K562 (cell line): Measurements from ENCODE around the gene LTA. TPM values are rescaled to one million over a fixed set of nuclear protein-coding genes. Genes with fewer than 3 reads are reported as not detected.

Experiments
- ATF2 ChIP-seq: sonication (generic); formaldehyde crosslinking; IDR thresholded peaks from 2 replicates; pipeline ENCODE4 v1.8.1; 2022; ENCODE audit warnings: missing genetic modification reagents
- CREB1 ChIP-seq, 2 experiments: sonication (generic) in 1 of 2; formaldehyde crosslinking in 1 of 2; IDR thresholded peaks; 2 replicates each; pipeline versions ENCODE4 v1.6.1 to v1.8.0; 2012 to 2022; ENCODE audit warnings: inconsistent platforms in 1 of 2, mild to moderate bottlenecking in 1 of 2, missing genetic modification reagents in 1 of 2, moderate library complexity in 1 of 2
- DPF2 ChIP-seq: fragments of 450-650 bp; IDR thresholded peaks from 2 replicates; pipeline ENCODE4 v1.6.1; 2016
- EGR1 ChIP-seq: fragments of 450-650 bp; conservative IDR thresholded peaks from 2 replicates; pipeline ENCODE4 v1.6.1; 2017; ENCODE audit warnings: mild to moderate bottlenecking
- ELF4 ChIP-seq: fragments of 450-650 bp; formaldehyde crosslinking; IDR thresholded peaks from 2 replicates; pipeline ENCODE4 v1.4.0; 2022; ENCODE audit warnings: missing genetic modification characterization
- EP400 ChIP-seq: fragments of 450-650 bp; IDR thresholded peaks from 2 replicates; pipeline ENCODE4 v1.6.1; 2017; ENCODE audit warnings: antibody characterized with exemption, mild to moderate bottlenecking, moderate library complexity
- FOXA3 ChIP-seq, 2 experiments: fragments of 450-650 bp in 1 of 2; sonication (generic) in 1 of 2; formaldehyde crosslinking; IDR thresholded peaks in 1 of 2; conservative IDR thresholded peaks in 1 of 2; 2 replicates each; pipeline versions ENCODE4 v1.4.0 to v1.8.0; 2020 to 2022; ENCODE audit warnings: mild to moderate bottlenecking in 2 of 2, missing genetic modification reagents in 1 of 2
- FOXJ3 ChIP-seq: sonication (generic); formaldehyde crosslinking; IDR thresholded peaks from 2 replicates; pipeline ENCODE4 v1.4.0; 2020; ENCODE audit warnings: mild to moderate bottlenecking, missing genetic modification reagents
- GABPB2 ChIP-seq: fragments of 250-450 bp; sonication (Bioruptor Pico); conservative IDR thresholded peaks from 2 replicates; pipeline ENCODE4 v1.5.1; 2021; ENCODE audit warnings: mild to moderate bottlenecking
- KDM1A ChIP-seq, 2 experiments: fragments of 450-650 bp; IDR thresholded peaks; 2 replicates each; pipeline ENCODE4 v1.6.1; 2016; ENCODE audit warnings: mild to moderate bottlenecking in 2 of 2
- KLF6 ChIP-seq: fragments of 250-450 bp; sonication (Bioruptor Pico); IDR thresholded peaks from 2 replicates; pipeline ENCODE4 v1.4.0; 2020; ENCODE audit warnings: mild to moderate bottlenecking, moderate library complexity, borderline replicate concordance
- MBD2 ChIP-seq: sonication (generic); IDR thresholded peaks from 2 replicates; pipeline ENCODE4 v1.6.1; 2016; ENCODE audit warnings: low read depth, borderline replicate concordance
- NFIC ChIP-seq: fragments of 450-650 bp; IDR thresholded peaks from 2 replicates; pipeline ENCODE4 v1.6.1; 2017; ENCODE audit warnings: mild to moderate bottlenecking, inconsistent platforms
- PHF20 ChIP-seq: fragments of 450-650 bp; IDR thresholded peaks from 2 replicates; pipeline ENCODE4 v1.6.1; 2018; ENCODE audit not compliant: partially characterized antibody
- RERE ChIP-seq: sonication (generic); formaldehyde crosslinking; IDR thresholded peaks from 2 replicates; pipeline ENCODE4 v1.8.0; 2023; ENCODE audit warnings: missing genetic modification reagents, mild to moderate bottlenecking, borderline replicate concordance
- ZNF133 ChIP-seq: fragments of 250-450 bp; sonication (Bioruptor Pico); IDR thresholded peaks from 2 replicates; pipeline ENCODE4 v1.4.0; 2020; ENCODE audit warnings: mild to moderate bottlenecking
- ZNF740 ChIP-seq, 3 experiments: fragments of 200-800 bp in 1 of 3; sonication (Bioruptor generic) in 1 of 3; sonication (generic) in 1 of 3; formaldehyde crosslinking in 1 of 3; IDR thresholded peaks; 2 replicates each; pipeline versions ENCODE4 v1.6.1 to v1.8.0; 2016 to 2022; ENCODE audit warnings: mild to moderate bottlenecking in 2 of 3, missing compliant biosample characterization in 2 of 3, missing genetic modification characterization in 2 of 3, missing genetic modification reagents in 1 of 3
- ZNF76 ChIP-seq: fragments of 250-450 bp; sonication (Bioruptor Pico); IDR thresholded peaks from 2 replicates; pipeline ENCODE4 v1.4.0; 2020; ENCODE audit warnings: mild to moderate bottlenecking, moderate library complexity, borderline replicate concordance
- ZNF766 ChIP-seq: fragments of 200-800 bp; sonication (Bioruptor generic); conservative IDR thresholded peaks from 2 replicates; pipeline ENCODE4 v1.6.1; 2016; ENCODE audit warnings: missing genetic modification characterization, missing compliant biosample characterization
- polyA plus RNA-seq, 8 experiments: library from polyadenylated mRNA; depleted of rRNA in 4 of 8; stranded (reverse) in 5 of 8; unstranded in 3 of 8; fragments of >200 nt; fragmentation: Nextera tagmentation in 2 of 8; fragmentation: Illumina TruSeq in 1 of 8; extraction: Ambion mirVana in 2 of 8; extraction: Trizol in 1 of 8; gene quantifications; 2 replicates each; pipeline versions ENCODE4 v1.2.1 to v1.2.3, GENCODE V29; 2011 to 2014; ENCODE audit warnings: inconsistent platforms in 1 of 8, missing spikeins in 1 of 8
- total RNA-seq, 7 experiments: library from RNA; depleted of rRNA in 6 of 7; stranded (reverse); fragments of >200 nt in 6 of 7; fragmentation: Illumina TruSeq in 2 of 7; extraction: Trizol in 2 of 7; gene quantifications; 2 replicates each; pipeline versions ENCODE4 v1.2.1 to v1.2.3, GENCODE V29; 2011 to 2021; ENCODE audit warnings: low replicate concordance in 1 of 7

Gene LTA
- total and polyA plus RNA-seq, 9 of the 15 experiments (the other 6 are each of a cell fraction or from before 2014, with no cell fraction given) = 0.80 TPM; not detected in 8

- TF ChIP-seq KLF6 = peak; percentile 86; the same call in 1 of the 2 replicates
- peak; percentile 71; the same call in 1 of the 2 replicates for TF ChIP-seq GABPB2 (CRISPR knock-in tag)
- TF ChIP-seq EGR1 = peak; percentile 72
- TF ChIP-seq FOXA3 (CRISPR knock-in tag; conservative IDR thresholded peaks at IDR 0.05 in 1 of 2, IDR thresholded peaks at IDR 0.05 in 1 of 2) = peak in 1 of 2 experiments; percentile 40; a peak in 1 of 4 replicates
- TF ChIP-seq ELF4 = peak; percentile 58; the same call in 1 of the 2 replicates
- TF ChIP-seq ATF2 = no peak
- no peak; the same call in 1 of the 2 replicates for TF ChIP-seq CREB1 (IDR thresholded peaks at IDR 0.05)
- TF ChIP-seq CREB1 (CRISPR knock-in tag; IDR thresholded peaks at IDR 0.05) = no peak; the same call in 1 of the 2 replicates
- TF ChIP-seq MBD2 = peak; percentile 26; the same call in 1 of the 2 replicates
- peak; percentile 71; the same call in 1 of the 2 replicates for TF ChIP-seq RERE (CRISPR knock-in tag)
- peak; percentile 72; the same call in 1 of the 2 replicates for TF ChIP-seq ZNF740 (CRISPR knock-in tag; IDR thresholded peaks at IDR 0.05)
- TF ChIP-seq ZNF740 (tag; IDR thresholded peaks at IDR 0.05) = peak in 1 of 2 experiments; percentile 49; a peak in 2 of 4 replicates
- TF ChIP-seq FOXJ3 (CRISPR knock-in tag) = no peak
- no peak for TF ChIP-seq ZNF76
- TF ChIP-seq DPF2 = 0 out of 2 replicates have a peak, but pooled peaks have one; percentile 42
- TF ChIP-seq NFIC = peak; percentile 60
- TF ChIP-seq ZNF766 (CRISPR knock-in tag) = peak; percentile 54; the same call in 1 of the 2 replicates
- TF ChIP-seq KDM1A (IDR thresholded peaks at IDR 0.05) = peak in 1 of 2 experiments; percentile 63; a peak in 1 of 4 replicates
- TF ChIP-seq ZNF133 (CRISPR knock-in tag) = 0 out of 2 replicates have a peak, but pooled peaks have one; percentile 26
- TF ChIP-seq EP400 = peak; percentile 99
- TF ChIP-seq PHF20 = peak; percentile 83
Measured at GRCh38 chr6:31620586-31621319, 48.7 kb downstream of the LTA start, which contains the start of gene PRRC2A (continued).
